GM12878 (cell line): ENCODE results near the gene C21orf91. TPM values are rescaled to one million over a fixed set of nuclear protein-coding genes. Genes with fewer than 3 reads are reported as not detected.

ENCODE experiments used
- ATAC-seq: fragments of 200-7000 bp; cut with Tn5 transposase; 3 replicates; pipeline ENCODE4 v1.9.1; 2020; ENCODE audit warnings: mild to moderate bottlenecking, moderate library complexity
- BruUV-seq: library from RNA; stranded (reverse); fragments of 400-500 nt; replicated peaks from 2 replicates; lab custom pipeline; 2021; lab: Mats Ljungman, UMichigan
- CTCF ChIA-PET: fragments of 300-600 bp; sonication (Branson Sonifier 250); formaldehyde crosslinking; extraction: SDS; loops from one replicate; lab custom pipeline; 2021; ENCODE audit warnings: inconsistent platforms; lab: Yijun Ruan, JAX
- POLR2A ChIA-PET: fragments of 350-600 bp; formaldehyde crosslinking; extraction: SDS; loops from one replicate; lab custom pipeline; 2021; ENCODE audit warnings: inconsistent platforms; lab: Charles Lee
- RAD21 ChIA-PET: fragments of 300-600 bp; sonication (Branson Sonifier 250); formaldehyde crosslinking; loops from one replicate; lab custom pipeline; 2023; ENCODE audit warnings: antibody characterized with exemption; ENCODE audit not compliant: unreplicated experiment; lab: Charles Lee
- SMC1A ChIA-PET: fragments of 300-600 bp; sonication (Branson Sonifier 250); formaldehyde crosslinking; loops from one replicate; lab custom pipeline; 2023; ENCODE audit not compliant: unreplicated experiment, uncharacterized antibody; lab: Charles Lee
- DNase-seq: peaks from one replicate; pipeline ENCODE4 v3.0.0-alpha.2; 2011; ENCODE audit warnings: low read depth, low spot score
- FAIRE-seq: peaks from 3 replicates; lab custom pipeline; 2011; peaks lifted over from hg19 to GRCh38; lab: Jason Lieb, UNC
- H2AFZ ChIP-seq: 2 replicates; pipeline ENCODE4 v1.6.0; 2011; ENCODE audit warnings: low read depth, low read length, control low read depth; ENCODE audit not compliant: control insufficient read depth
- H3K27ac ChIP-seq: 2 replicates; pipeline ENCODE4 v1.5.1; 2011; ENCODE audit warnings: control low read depth; ENCODE audit not compliant: control insufficient read depth, insufficient read depth
- H3K27me3 ChIP-seq, 2 experiments: replicated peaks in 1 of 2; 2 replicates each; pipeline versions ENCODE4 v1.6.0 to v1.6.1; 2011; ENCODE audit warnings: low read length in 1 of 2; ENCODE audit not compliant: control insufficient read depth in 2 of 2, insufficient read depth in 2 of 2
- H3K36me3 ChIP-seq, 2 experiments: 2 replicates each; pipeline ENCODE4 v1.5.1; 2011; ENCODE audit warnings: low read length in 1 of 2; ENCODE audit not compliant: control insufficient read depth in 2 of 2, insufficient read depth in 2 of 2
- H3K4me1 ChIP-seq: 2 replicates; pipeline ENCODE4 v1.6.1; 2011; ENCODE audit warnings: mild to moderate bottlenecking, low read length, moderate library complexity, mixed read lengths; ENCODE audit not compliant: control insufficient read depth, insufficient read depth
- H3K4me2 ChIP-seq: 2 replicates; pipeline ENCODE4 v1.6.0; 2011; ENCODE audit warnings: control low read depth; ENCODE audit not compliant: control insufficient read depth, insufficient read depth
- H3K4me3 ChIP-seq: fragments of 200-600 bp; sonication (generic); 2 replicates; pipeline ENCODE4 v1.5.1; 2016
- H3K79me2 ChIP-seq: 2 replicates; pipeline ENCODE4 v1.6.0; 2011; ENCODE audit warnings: low read length; ENCODE audit not compliant: control insufficient read depth, insufficient read depth
- H3K9ac ChIP-seq: 2 replicates; pipeline ENCODE4 v1.8.0; 2011; ENCODE audit warnings: low read length, control low read depth, mixed read lengths; ENCODE audit not compliant: control insufficient read depth, insufficient read depth
- H3K9me3 ChIP-seq: replicated peaks from 3 replicates; pipeline ENCODE4 v1.5.1; 2011; ENCODE audit warnings: mild to moderate bottlenecking, low read length; ENCODE audit not compliant: control insufficient read depth, insufficient read depth
- H4K20me1 ChIP-seq: 2 replicates; pipeline ENCODE4 v1.6.0; 2011; ENCODE audit not compliant: control insufficient read depth, insufficient read depth
- CHD2 ChIP-seq: IDR thresholded peaks from 2 replicates; pipeline ENCODE4 v1.6.1; 2011; ENCODE audit warnings: low read depth, low read length, improper control_type of control experiment, borderline replicate concordance
- CHD4 ChIP-seq: fragments of 200-600 bp; sonication (generic); IDR thresholded peaks from 2 replicates; pipeline ENCODE4 v1.6.1; 2016; ENCODE audit warnings: mild to moderate bottlenecking
- HDAC2 ChIP-seq: fragments of 200-600 bp; sonication (generic); IDR thresholded peaks from 2 replicates; pipeline ENCODE4 v1.6.1; 2017
- HSF1 ChIP-seq: fragments of 150-350 bp; IDR thresholded peaks from 2 replicates; pipeline ENCODE4 v1.6.1; 2014; ENCODE audit warnings: mild to moderate bottlenecking, low read depth, low read length
- KAT2A ChIP-seq: conservative IDR thresholded peaks from 2 replicates; pipeline ENCODE4 v1.6.1; 2011; ENCODE audit warnings: low read depth, low read length; ENCODE audit not compliant: control insufficient read depth
- MLLT1 ChIP-seq: fragments of 450-650 bp; IDR thresholded peaks from 2 replicates; pipeline ENCODE4 v1.6.1; 2016; ENCODE audit warnings: mild to moderate bottlenecking
- NFIC ChIP-seq: IDR thresholded peaks from 2 replicates; pipeline ENCODE4 v1.6.1; 2012; ENCODE audit warnings: low read depth, mild to moderate bottlenecking, inconsistent platforms, low read length, moderate library complexity
- POLR2A ChIP-seq: IDR thresholded peaks from 2 replicates; pipeline ENCODE4 v1.6.1; 2011; ENCODE audit warnings: low read depth, mild to moderate bottlenecking, low read length
- RB1 ChIP-seq: fragments of 450-650 bp; formaldehyde crosslinking; IDR thresholded peaks from 2 replicates; pipeline ENCODE4 v1.6.1; 2017; ENCODE audit warnings: mild to moderate bottlenecking, borderline replicate concordance
- RBBP5 ChIP-seq: fragments of 200-600 bp; sonication (generic); conservative IDR thresholded peaks from 2 replicates; pipeline ENCODE4 v1.6.1; 2016
- RELA ChIP-seq: fragments of 450-650 bp; IDR thresholded peaks from 2 replicates; pipeline ENCODE4 v1.8.0; 2014; ENCODE audit warnings: borderline replicate concordance; ENCODE audit not compliant: partially characterized antibody
- ZNF384 ChIP-seq: IDR thresholded peaks from 2 replicates; pipeline ENCODE4 v1.6.1; 2012; ENCODE audit warnings: low read depth, mild to moderate bottlenecking, low read length, improper control_type of control experiment, borderline replicate concordance
- WGBS: methylation state at CpG from one replicate; pipeline ENCODE4 v1.1.6; 2016; ENCODE audit warnings: low lambda C conversion rate; ENCODE audit not compliant: insufficient replicate concordance, insufficient coverage; ENCODE audit errors: missing lambda C conversion rate; 5-methylcytosine and 5-hydroxymethylcytosine counted together
- in situ Hi-C: fragments of 300-500 bp; cut with MboI; formaldehyde crosslinking; loops from 9 replicates; pipeline ENCODE4 v1.14.3; 2018; ENCODE audit warnings: mixed read lengths
- intact Hi-C: fragments of 100-400 bp; cut with micrococcal nuclease; formaldehyde crosslinking; loops from one replicate; pipeline ENCODE4 v1.14.2; 2022; ENCODE audit not compliant: unreplicated experiment
- polyA plus RNA-seq, 11 experiments: library from polyadenylated mRNA; depleted of rRNA in 4 of 11; unstranded in 6 of 11; stranded (reverse) in 5 of 11; fragments of >200 nt; fragmentation: Nextera tagmentation in 4 of 11; fragmentation: Illumina TruSeq in 1 of 11; extraction: Ambion mirVana in 4 of 11; extraction: Trizol in 1 of 11; gene quantifications; 1 replicate in 1 of 11; 2 replicates in 10 of 11; pipeline versions ENCODE4 v1.2.1 to v1.2.3, GENCODE V29; 2011 to 2016; ENCODE audit warnings: inconsistent platforms in 2 of 11, missing spikeins in 2 of 11, low read depth in 1 of 11
- total RNA-seq, 4 experiments: library from RNA; depleted of rRNA in 3 of 4; stranded (reverse); fragments of >200 nt in 3 of 4; fragmentation: Illumina TruSeq in 1 of 4; extraction: Trizol in 1 of 4; gene quantifications; 2 replicates each; pipeline versions ENCODE4 v1.2.1 to v1.2.3, GENCODE V29; 2013 to 2021
- TF ChIP-seq, protein P1 (sequence below): IDR thresholded peaks from 2 replicates; pipeline ENCODE4 v1.6.1; 2012; ENCODE audit warnings: low read depth, low read length, improper control_type of control experiment

The C21orf91 gene
- total and polyA plus RNA-seq, 10 of the 15 experiments (the other 5 are each of a cell fraction or from before 2014, with no cell fraction given): 9.3 to 40.3 (median 29.8) TPM

DNA sequence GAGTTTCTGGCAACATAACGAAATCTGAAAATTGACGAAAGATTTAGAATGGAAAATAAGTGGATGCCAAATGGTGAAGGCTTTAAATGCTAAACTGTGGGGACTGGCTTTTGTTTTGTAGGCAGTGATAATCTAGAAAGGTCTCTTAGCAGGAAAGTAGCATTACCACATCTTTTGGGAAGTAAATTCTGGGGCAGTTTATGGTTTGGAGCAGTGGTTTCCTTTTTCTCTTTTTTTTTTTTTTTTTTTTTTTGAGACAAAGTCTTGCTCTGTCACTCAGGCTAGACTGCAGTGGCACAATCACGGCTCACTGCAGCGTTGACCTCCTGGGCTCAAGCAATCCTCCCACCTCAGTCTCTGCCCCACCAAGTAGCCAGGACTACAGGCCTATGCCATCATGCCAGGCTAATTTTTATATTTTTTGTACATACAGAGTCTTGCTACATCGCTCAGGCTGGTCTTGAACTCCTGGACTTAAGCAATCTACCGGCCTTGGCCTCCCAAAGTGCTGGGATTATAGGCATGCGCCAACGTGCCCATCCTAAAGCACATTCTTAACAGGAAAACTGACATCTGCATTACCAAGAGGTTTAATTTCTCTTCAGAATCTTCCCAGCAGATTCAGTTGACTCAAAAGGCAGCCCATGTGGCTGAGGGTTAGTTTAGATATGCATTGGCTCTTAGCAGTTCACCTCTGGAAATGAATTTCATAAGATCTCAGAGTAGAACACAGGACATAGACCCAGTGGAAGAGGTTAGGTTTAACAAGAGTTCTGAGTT lies 32.9 kb downstream of the C21orf91 start:
- no peak for DNase-seq
- Histone ChIP-seq H3K4me3 (peak overlapping the region; percentile 40; the same call in 1 of the 2 replicates), H3K27me3 (no peaks in the 10 kb centered on the region), H3K36me3 (peaks cover 3 to 9% of the 10 kb centered on the region in 2 experiments; a peak in 3 of 4 replicates), H3K9me3 (peaks cover 2% of the 10 kb centered on the region; the same call in 2 of the 3 replicates), H4K20me1 (no peaks in the 10 kb centered on the region), H3K4me1 (peaks cover 68% of the 10 kb centered on the region), H3K27ac (peak overlapping the region; percentile 91), H3K79me2 (peaks cover 3% of the 10 kb centered on the region), H3K9ac (no peak overlapping the region), H3K4me2 (peak overlapping the region; percentile 81), H2AFZ (no peak overlapping the region)
- 86% methylated on average over 8 of the region's 8 CpGs for WGBS
- BruUV-seq: no TSS peak
- ChIA-PET POLR2A (no interaction called here), SMC1A (interaction anchor here (1.5 to 2.0 kb wide), 3 partner anchors 12 to 30 kb away, joined by 3 to 8 read pairs (median 7); no protein-coding TSS in a partner anchor), CTCF (no interaction called here), RAD21 (interaction anchor here (1.2 kb wide), 1 partner anchor 30 kb away, joined by 3 read pairs; no protein-coding TSS in a partner anchor)
- no peak for TF ChIP-seq RB1
- TF ChIP-seq, protein P1, sequence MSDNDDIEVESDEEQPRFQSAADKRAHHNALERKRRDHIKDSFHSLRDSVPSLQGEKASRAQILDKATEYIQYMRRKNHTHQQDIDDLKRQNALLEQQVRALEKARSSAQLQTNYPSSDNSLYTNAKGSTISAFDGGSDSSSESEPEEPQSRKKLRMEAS: no peak
- TF ChIP-seq RELA: no peak
- TF ChIP-seq POLR2A: no peak
- no peak for TF ChIP-seq RBBP5
- no peak for FAIRE-seq
- ATAC-seq: no peak
- in situ Hi-C loops: no loop called here
- intact Hi-C loops: no loop called here

DNA sequence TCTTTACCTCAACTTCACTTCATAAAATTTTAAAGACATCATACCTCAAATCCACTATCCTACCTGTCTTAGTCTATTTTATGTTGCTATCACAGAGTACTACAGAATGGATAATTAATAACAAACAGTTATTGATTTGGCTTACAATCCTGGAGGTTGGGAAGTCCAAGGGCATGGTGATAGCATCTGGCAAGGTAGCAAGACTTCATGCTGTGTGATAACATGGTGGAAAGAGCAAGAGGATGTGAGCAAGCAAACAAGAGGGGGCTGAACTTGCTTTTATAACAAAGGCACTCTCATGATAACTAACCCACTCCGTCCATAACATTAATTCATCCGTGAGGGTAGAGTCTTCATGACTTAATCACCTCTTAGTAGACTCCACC lies 33.8 kb downstream of the C21orf91 start:
- H3K79me2 ChIP-seq: no peaks in the 10 kb centered on the region; the same call in 1 of the 2 replicates
- RAD21 ChIA-PET: no interaction called here
- CTCF ChIA-PET: no interaction called here
- WGBS: 100% methylated on average over 2 of the region's 2 CpGs
- peak overlapping the region; percentile 91 for H3K27ac ChIP-seq
- no peak for ATAC-seq
- H2AFZ ChIP-seq: no peak overlapping the region
- H3K4me1 ChIP-seq: peaks cover 74% of the 10 kb centered on the region
- SMC1A ChIA-PET: no interaction called here
- no peak for DNase-seq
- TF ChIP-seq NFIC: no peak
- no peak for TF ChIP-seq CHD2
- TF ChIP-seq HDAC2: no peak
- no peak for TF ChIP-seq KAT2A
- no peak for TF ChIP-seq ZNF384
- no peak for TF ChIP-seq CHD4
- no peak for TF ChIP-seq MLLT1
- TF ChIP-seq HSF1: no peak
- H3K9ac ChIP-seq: peak overlapping the region; percentile 42
- intact Hi-C loops: loop anchor here (2.0 kb wide), 1 partner anchor 63 kb away; no protein-coding TSS in a partner anchor
- no peaks in the 10 kb centered on the region for H4K20me1 ChIP-seq
- BruUV-seq: no TSS peak
- in situ Hi-C loops: no loop called here
- peaks cover 3 to 9% of the 10 kb centered on the region in 2 experiments; a peak in 3 of 4 replicates for H3K36me3 ChIP-seq
- POLR2A ChIA-PET: no interaction called here
- H3K4me3 ChIP-seq: peak overlapping the region; percentile 40; the same call in 1 of the 2 replicates
- H3K9me3 ChIP-seq: peaks cover 2% of the 10 kb centered on the region; the same call in 2 of the 3 replicates
- no peak for FAIRE-seq
- no peaks in the 10 kb centered on the region for H3K27me3 ChIP-seq
- peak overlapping the region; percentile 81 for H3K4me2 ChIP-seq
